HL-60 (cell line): ENCODE data around the gene CNGA2.

ENCODE experiments used
- CTCF ChIP-seq: IDR thresholded peaks from one replicate; pipeline ENCODE4 v1.5.1; 2011; ENCODE audit warnings: low read length, control low read depth, inconsistent platforms; ENCODE audit not compliant: insufficient read depth
- GABPA ChIP-seq: IDR thresholded peaks from 2 replicates; pipeline ENCODE4 v1.6.1; 2012; ENCODE audit warnings: low read depth
- POLR2AphosphoS5 ChIP-seq: IDR thresholded peaks from 2 replicates; pipeline ENCODE4 v1.6.1; 2012; ENCODE audit warnings: low read depth
- REST ChIP-seq: IDR thresholded peaks from 2 replicates; pipeline ENCODE4 v1.6.1; 2012; ENCODE audit warnings: low read depth; ENCODE audit not compliant: insufficient replicate concordance

- TF ChIP-seq CTCF (no peak), POLR2AphosphoS5 (no peak), REST (no peak), GABPA (no peak)
These were observed 7.1 kb downstream of the CNGA2 start for GRCh38 chrX:151741606-151742005.
